ENCODE data around the gene NCKAP5L. TPM values are rescaled to one million over a fixed set of nuclear protein-coding genes. Genes with fewer than 3 reads are reported as not detected.

The NCKAP5L gene
- total RNA-seq, 1 donor from 2014 or later = 44.4 TPM

- H3K27ac Mint-ChIP-seq = no peak overlapping the region
- DNase-seq (ENCODE audit: low spot score in 2 of 2, unreplicated experiment in 2 of 2) = no peak
- peaks cover 4% of the 10 kb centered on the region for H3K4me1 Mint-ChIP-seq
- TF ChIP-seq CTCF (IDR thresholded peaks at IDR 0.05; ENCODE audit: unreplicated experiment) = no peak
- no peaks in the 10 kb centered on the region for H3K27me3 Mint-ChIP-seq (ENCODE audit: low read depth)
- H3K4me3 Mint-ChIP-seq = no peak overlapping the region
- H3K36me3 Mint-ChIP-seq = peaks cover 3% of the 10 kb centered on the region
- no peaks in the 10 kb centered on the region for H3K9me3 Mint-ChIP-seq
Measured at GRCh38 chr12:49794811-49795653, 33.2 kb downstream of the NCKAP5L start.

GRCh38 chr12:49794021-49794420, 34.2 kb downstream of the NCKAP5L start:
- no peaks in the 10 kb centered on the region for H3K9me3 Mint-ChIP-seq
- no peak overlapping the region for H3K27ac Mint-ChIP-seq

GRCh38 chr12:49793620-49794019, 34.6 kb downstream of the NCKAP5L start:
- Mint-ChIP-seq H3K4me1 (peaks cover 4% of the 10 kb centered on the region), H3K27ac (no peak overlapping the region), H3K27me3 (ENCODE audit: low read depth) (no peaks in the 10 kb centered on the region), H3K36me3 (peaks cover 2% of the 10 kb centered on the region), H3K9me3 (no peaks in the 10 kb centered on the region), H3K4me3 (no peak overlapping the region)
- DNase-seq (ENCODE audit: low spot score in 2 of 2, unreplicated experiment in 2 of 2) = no peak
- TF ChIP-seq CTCF (IDR thresholded peaks at IDR 0.05; ENCODE audit: unreplicated experiment) = no peak

More at GRCh38 chr12:49794021-49794420, 34.2 kb downstream of the NCKAP5L start:
- no peak overlapping the region for H3K4me3 Mint-ChIP-seq
- peaks cover 4% of the 10 kb centered on the region for H3K4me1 Mint-ChIP-seq
- no peak for TF ChIP-seq CTCF (IDR thresholded peaks at IDR 0.05; ENCODE audit: unreplicated experiment)
- no peaks in the 10 kb centered on the region for H3K27me3 Mint-ChIP-seq (ENCODE audit: low read depth)
- no peaks in the 10 kb centered on the region for H3K36me3 Mint-ChIP-seq
- no peak for DNase-seq (ENCODE audit: low spot score in 2 of 2, unreplicated experiment in 2 of 2)

GRCh38 chr12:49792976-49793580, 35.1 kb downstream of the NCKAP5L start:
- TF ChIP-seq CTCF (IDR thresholded peaks at IDR 0.05; ENCODE audit: unreplicated experiment) = no peak
- peaks cover 2% of the 10 kb centered on the region for H3K36me3 Mint-ChIP-seq
- peaks cover 4% of the 10 kb centered on the region for H3K4me1 Mint-ChIP-seq
- H3K27me3 Mint-ChIP-seq (ENCODE audit: low read depth) = no peaks in the 10 kb centered on the region
- no peaks in the 10 kb centered on the region for H3K9me3 Mint-ChIP-seq
- H3K27ac Mint-ChIP-seq = no peak overlapping the region
- H3K4me3 Mint-ChIP-seq = no peak overlapping the region
- DNase-seq (ENCODE audit: low spot score in 2 of 2, unreplicated experiment in 2 of 2) = no peak

GRCh38 chr12:49792181-49792970, 35.8 kb downstream of the NCKAP5L start:
- peaks cover 6% of the 10 kb centered on the region for H3K9me3 Mint-ChIP-seq
- DNase-seq (ENCODE audit: low spot score in 2 of 2, unreplicated experiment in 2 of 2) = no peak
- H3K27me3 Mint-ChIP-seq (ENCODE audit: low read depth) = no peaks in the 10 kb centered on the region
- TF ChIP-seq CTCF (IDR thresholded peaks at IDR 0.05; ENCODE audit: unreplicated experiment) = no peak
- no peak overlapping the region for H3K27ac Mint-ChIP-seq
- peaks cover 4% of the 10 kb centered on the region for H3K4me1 Mint-ChIP-seq
- peaks cover 6% of the 10 kb centered on the region for H3K36me3 Mint-ChIP-seq
- no peak overlapping the region for H3K4me3 Mint-ChIP-seq

All from mesothelial cell of epicardium (in vitro differentiated cells).